Thyroid gland (tissue), 4 donors: Measurements from ENCODE around the gene KANSL2.

Experiments
- POLR2A ChIP-seq, 2 donors: fragments of 450-650 bp; IDR thresholded peaks; one replicate each; pipeline ENCODE4 v1.6.1; 2017; ENCODE audit warnings: antibody characterized with exemption in 2 of 2, mild to moderate bottlenecking in 2 of 2, moderate library complexity in 1 of 2
- TF ChIP-seq, protein P1 (sequence below), 6 experiments: fragments of 200-600 bp in 3 of 6; fragments of 450-650 bp in 3 of 6; sonication (generic) in 3 of 6; IDR thresholded peaks; one replicate each; pipeline ENCODE4 v1.5.1; 2016 to 2019; ENCODE audit warnings: antibody characterized with exemption in 6 of 6, mild to moderate bottlenecking in 2 of 6, inconsistent platforms in 1 of 6, moderate library complexity in 1 of 6

DNA sequence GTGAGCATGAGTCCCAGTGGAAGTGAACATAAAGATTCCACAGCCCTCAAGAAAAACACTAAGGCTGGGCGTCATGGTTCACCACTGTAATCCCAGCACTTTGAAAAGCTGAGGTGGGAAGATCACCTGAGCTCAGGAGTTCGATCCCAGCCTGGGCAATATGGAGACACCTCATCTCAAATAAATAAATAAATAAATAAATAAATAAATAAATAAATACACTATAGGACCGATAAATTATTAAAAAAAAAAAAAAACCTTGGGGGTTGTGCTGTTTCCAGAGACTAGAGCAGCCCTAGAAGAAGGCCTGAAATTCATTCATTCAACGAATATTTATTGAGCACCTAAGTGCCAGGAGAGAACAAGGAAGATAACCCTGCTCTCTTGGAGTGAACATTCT lies 1.5 kb upstream of the KANSL2 start:
- TF ChIP-seq, protein P1, sequence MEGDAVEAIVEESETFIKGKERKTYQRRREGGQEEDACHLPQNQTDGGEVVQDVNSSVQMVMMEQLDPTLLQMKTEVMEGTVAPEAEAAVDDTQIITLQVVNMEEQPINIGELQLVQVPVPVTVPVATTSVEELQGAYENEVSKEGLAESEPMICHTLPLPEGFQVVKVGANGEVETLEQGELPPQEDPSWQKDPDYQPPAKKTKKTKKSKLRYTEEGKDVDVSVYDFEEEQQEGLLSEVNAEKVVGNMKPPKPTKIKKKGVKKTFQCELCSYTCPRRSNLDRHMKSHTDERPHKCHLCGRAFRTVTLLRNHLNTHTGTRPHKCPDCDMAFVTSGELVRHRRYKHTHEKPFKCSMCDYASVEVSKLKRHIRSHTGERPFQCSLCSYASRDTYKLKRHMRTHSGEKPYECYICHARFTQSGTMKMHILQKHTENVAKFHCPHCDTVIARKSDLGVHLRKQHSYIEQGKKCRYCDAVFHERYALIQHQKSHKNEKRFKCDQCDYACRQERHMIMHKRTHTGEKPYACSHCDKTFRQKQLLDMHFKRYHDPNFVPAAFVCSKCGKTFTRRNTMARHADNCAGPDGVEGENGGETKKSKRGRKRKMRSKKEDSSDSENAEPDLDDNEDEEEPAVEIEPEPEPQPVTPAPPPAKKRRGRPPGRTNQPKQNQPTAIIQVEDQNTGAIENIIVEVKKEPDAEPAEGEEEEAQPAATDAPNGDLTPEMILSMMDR (IDR thresholded peaks at IDR 0.05) = no peak
- TF ChIP-seq POLR2A (IDR thresholded peaks at IDR 0.05) = no peak
